ENCODE measurements around the gene CD28.
"Not testable (repeated sequence)": the region's sequence is repeated elsewhere in the genome, so short reads cannot be mapped to it uniquely, and the experiment has no call there.

The CD28 gene

DNA sequence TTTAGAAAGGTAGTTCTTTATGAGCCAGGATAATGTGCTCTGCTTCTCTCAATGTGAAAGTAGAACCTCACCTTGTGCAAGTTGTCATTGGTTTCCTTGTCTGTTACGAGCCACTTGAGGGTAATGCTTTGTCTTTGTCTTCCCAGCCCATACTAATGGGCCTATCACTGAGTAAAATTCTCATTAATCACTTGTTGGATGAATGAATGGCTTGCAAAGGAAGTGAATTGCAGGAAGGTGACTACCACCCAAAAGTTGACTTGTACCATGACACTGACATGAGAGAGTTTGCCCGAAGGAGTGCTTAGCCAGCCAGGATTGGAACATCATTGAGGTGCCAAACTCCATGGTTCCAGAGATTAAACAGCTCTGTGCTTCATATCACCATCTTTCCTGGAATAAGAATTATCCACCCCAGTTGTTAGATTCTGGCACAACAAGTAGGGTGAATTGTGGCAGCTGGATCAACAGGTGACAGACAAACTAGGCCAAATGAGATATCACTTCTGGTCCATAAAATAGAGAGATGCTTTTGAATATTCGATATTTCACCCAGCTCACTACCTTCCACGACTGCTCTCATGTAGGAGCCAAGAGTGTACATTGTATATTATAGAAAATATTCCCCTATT is 20.5 kb upstream of the CD28 start:
- DNase-seq (ENCODE audit: low read depth in 2 of 2, low spot score in 1 of 2), result no peak

GRCh38 chr2:203687165-203687564 is 19.3 kb upstream of the CD28 start:
- DNase-seq (ENCODE audit: low read depth in 2 of 2, low spot score in 1 of 2), result no peak

GRCh38 chr2:203688798-203689197 is 17.6 kb upstream of the CD28 start:
- DNase-seq (ENCODE audit: low read depth in 2 of 2, low spot score in 1 of 2), result no peak

- no peak for DNase-seq (ENCODE audit: low read depth in 2 of 2, low spot score in 1 of 2)
Measured at GRCh38 chr2:203689426-203690116, 16.9 kb upstream of the CD28 start.

- no peak for DNase-seq (ENCODE audit: low read depth in 2 of 2, low spot score in 1 of 2)
Measured at GRCh38 chr2:203690117-203690431, 16.4 kb upstream of the CD28 start.

DNA sequence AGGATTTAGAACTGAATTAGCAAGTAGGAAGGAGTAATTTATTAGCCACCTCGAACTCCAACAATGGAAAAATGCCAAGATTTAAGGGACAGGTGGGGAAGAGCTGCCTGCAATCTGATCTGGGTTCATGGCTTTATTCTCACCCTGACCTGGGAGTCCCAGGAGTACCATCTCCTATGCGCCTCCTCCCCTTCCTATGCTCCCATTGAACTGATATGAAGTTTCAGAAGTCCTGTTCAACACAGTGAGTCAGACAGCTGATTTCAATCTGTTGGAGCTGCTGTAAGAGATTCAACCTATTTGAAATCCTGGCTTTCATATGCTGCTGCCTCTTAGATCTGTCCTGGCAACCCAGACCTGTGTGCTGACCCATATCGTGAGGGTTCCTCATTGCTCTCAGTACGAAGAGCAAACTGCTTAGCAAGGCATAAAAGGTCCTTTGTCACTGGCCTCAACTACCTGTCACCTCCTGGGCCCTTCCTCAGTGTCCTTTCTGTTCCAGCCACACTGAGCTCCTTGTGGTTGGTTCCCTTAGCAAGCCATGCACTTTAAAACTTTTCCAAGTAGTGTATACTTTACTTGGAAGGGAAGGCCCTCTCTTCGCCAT is 15.9 kb upstream of the CD28 start:
- DNase-seq (ENCODE audit: low read depth in 2 of 2, low spot score in 1 of 2), result no peak

- no peak for DNase-seq (ENCODE audit: low read depth in 2 of 2, low spot score in 1 of 2)
Measured at GRCh38 chr2:203691149-203691548, 15.3 kb upstream of the CD28 start.

- DNase-seq (ENCODE audit: low read depth in 2 of 2, low spot score in 1 of 2), result no peak
Measured at GRCh38 chr2:203692031-203692710, 14.3 kb upstream of the CD28 start.

GRCh38 chr2:203693242-203693879 is 13.1 kb upstream of the CD28 start:
- DNase-seq (ENCODE audit: low read depth in 2 of 2, low spot score in 1 of 2), result no peak

DNA sequence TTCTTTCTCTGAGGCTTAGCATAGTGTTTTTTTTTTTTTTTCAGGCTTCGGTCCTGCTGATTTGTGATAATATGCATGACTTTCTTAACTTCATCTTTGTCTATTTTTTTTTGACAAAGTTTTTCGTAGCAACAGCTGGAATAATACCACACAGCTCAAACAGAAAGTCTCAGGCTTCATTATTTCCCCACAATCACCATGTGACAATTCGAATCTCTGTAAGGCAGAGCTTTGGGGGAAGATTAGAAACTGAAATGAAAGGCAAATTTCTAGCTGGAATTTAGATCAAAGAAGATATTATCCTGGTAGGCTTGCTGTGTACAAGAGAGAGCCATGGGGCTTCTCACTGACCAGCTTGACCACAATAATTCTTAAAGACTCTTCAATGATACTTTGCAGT is 12.2 kb upstream of the CD28 start:
- no peak for DNase-seq (ENCODE audit: low read depth in 2 of 2, low spot score in 1 of 2)

GRCh38 chr2:203697190-203697589 is 9.2 kb upstream of the CD28 start:
- DNase-seq (ENCODE audit: low read depth in 2 of 2, low spot score in 1 of 2), result no peak

DNA sequence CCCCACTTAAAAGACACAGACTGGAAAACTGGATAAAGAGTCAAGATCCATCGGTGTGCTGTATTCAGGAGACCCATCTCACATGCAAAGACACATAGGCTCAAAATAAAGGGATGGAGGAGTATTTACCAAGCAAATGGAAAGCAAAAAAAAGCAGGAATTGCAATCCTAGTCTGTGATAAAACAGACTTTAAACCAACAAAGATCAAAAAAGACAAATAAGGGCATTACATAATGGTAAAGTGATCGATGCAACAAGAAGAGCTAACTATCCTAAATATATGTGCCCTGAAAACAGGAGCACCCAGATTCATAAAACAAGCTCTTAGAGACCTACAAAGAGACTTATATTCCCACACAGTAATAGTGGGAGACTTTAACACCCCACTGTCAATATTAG is 8.7 kb upstream of the CD28 start:
- DNase-seq (ENCODE audit: low read depth in 2 of 2, low spot score in 1 of 2), result not testable (repeated sequence)

DNA sequence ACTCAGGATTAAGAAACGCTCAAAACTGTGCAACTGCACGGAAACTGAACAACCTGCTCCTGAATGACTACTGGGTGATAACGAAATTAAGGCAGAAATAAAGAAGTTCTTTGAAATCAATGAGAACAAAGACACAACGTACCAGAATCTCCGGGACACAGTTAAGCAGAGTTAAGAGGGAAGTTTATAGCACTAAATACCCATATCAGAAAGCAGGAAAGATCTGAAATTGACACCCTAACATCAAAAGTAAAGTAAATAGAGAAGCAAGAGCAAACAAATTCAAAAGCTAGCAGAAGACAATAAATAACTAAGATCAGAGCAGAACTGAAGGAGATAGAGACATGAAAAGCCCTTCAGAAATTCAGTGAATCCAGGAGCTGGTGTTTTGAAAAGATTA is 8.0 kb upstream of the CD28 start:
- not testable (repeated sequence) for DNase-seq (ENCODE audit: low read depth in 2 of 2, low spot score in 1 of 2)

DNA sequence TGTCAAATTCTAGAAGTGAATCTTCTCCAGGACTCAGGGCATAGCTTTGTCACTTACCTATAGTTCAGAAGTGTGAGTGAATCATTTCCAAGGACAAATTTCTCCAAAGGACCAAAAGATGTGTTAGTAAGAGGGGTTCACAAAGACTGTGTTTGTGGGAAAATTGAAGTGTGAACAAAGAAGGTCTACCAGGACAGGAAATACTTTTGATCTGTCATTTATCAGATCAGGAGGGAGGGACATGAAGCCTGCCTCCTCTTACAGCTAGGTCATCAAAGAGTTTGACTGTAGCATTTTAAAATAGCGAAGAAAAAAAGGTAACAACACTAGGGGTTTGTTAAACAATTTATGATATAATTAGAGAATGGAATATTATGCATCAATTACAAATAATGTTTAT is 2.0 kb upstream of the CD28 start:
- DNase-seq (ENCODE audit: low read depth in 2 of 2, low spot score in 1 of 2), result no peak

DNA sequence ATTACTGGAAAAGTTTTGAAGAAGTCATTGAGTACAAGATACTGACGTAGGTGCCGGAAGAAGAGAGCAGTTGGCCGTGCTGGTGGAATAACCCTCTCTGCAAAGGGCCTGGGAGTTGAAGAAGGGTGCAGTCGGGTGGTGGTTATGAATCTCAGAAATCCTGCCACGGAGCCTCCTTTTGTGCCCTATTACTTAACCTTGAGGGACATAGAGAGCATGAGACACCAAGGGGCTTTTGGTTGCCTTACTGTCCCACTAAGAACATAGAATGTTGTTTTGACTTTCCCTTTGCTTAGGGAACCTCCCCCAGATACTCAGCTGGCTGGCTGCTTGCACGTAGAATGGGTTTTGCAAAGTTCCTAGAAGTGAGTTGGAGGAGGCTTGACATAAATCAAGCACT is 1.3 kb upstream of the CD28 start:
- no peak for DNase-seq (ENCODE audit: low read depth in 2 of 2, low spot score in 1 of 2)

- no peak for DNase-seq (ENCODE audit: low read depth in 2 of 2, low spot score in 1 of 2)
Measured at GRCh38 chr2:203707530-203707929, 1.1 kb downstream of the CD28 start.

- DNase-seq (ENCODE audit: low read depth in 2 of 2, low spot score in 1 of 2), result no peak
Measured at GRCh38 chr2:203708846-203709396, 2.5 kb downstream of the CD28 start.

GRCh38 chr2:203709416-203710040 is 3.1 kb downstream of the CD28 start:
- no peak for DNase-seq (ENCODE audit: low read depth in 2 of 2, low spot score in 1 of 2)

GRCh38 chr2:203710226-203710625 is 3.8 kb downstream of the CD28 start:
- no peak for DNase-seq (ENCODE audit: low read depth in 2 of 2, low spot score in 1 of 2)

DNA sequence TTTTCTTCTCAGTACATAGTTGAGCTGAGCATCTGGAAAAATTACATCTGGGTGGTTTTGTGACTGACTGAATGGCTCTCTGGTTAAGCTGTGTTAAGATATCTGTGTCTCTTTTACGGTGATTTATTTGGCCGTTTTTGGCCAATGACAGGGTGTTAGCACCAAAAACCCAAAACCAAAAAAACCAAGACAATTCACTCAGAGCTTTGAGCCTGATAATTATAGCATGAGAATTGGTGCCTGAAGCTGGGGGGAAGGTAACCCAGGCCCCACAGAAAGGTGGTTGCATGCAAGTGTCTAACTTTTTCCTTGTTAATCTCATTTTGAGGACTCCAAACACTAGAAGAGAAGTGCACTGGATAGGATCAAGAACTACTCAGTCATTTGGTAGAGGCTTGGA is 4.5 kb downstream of the CD28 start:
- DNase-seq (ENCODE audit: low read depth in 2 of 2, low spot score in 1 of 2), result no peak

DNA sequence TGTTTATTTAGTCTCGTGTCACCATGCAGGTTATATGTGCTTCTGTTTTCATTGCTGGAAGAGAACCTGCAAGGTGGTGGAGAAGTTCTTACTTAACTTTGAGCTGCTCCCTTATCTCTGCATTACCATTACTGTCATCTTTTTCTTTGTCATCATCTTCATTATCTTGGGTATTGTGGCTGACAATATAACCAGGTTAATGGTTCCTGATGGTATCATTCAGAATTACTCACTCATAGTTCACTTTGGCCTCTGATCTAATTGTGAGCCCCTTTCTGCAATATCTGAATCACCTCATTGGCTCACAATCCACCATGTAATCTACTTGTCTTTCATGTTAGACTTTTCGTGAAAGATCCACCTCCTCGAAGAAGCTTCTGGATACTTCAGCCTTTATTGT is 5.0 kb downstream of the CD28 start:
- no peak for DNase-seq (ENCODE audit: low read depth in 2 of 2, low spot score in 1 of 2)

All from stimulated activated CD8-positive, alpha-beta memory T cell treated with anti-CD3 and anti-CD28 coated beads, Interleukin-4, amount 100 ng/mL, for 1 hour (primary cell).